GM03348 (cell line): ENCODE results near the gene ITM2C.

Source experiments
- DNase-seq: peaks from one replicate; pipeline ENCODE4 v3.0.0; 2012; ENCODE audit warnings: low spot score

The ITM2C gene

DNA sequence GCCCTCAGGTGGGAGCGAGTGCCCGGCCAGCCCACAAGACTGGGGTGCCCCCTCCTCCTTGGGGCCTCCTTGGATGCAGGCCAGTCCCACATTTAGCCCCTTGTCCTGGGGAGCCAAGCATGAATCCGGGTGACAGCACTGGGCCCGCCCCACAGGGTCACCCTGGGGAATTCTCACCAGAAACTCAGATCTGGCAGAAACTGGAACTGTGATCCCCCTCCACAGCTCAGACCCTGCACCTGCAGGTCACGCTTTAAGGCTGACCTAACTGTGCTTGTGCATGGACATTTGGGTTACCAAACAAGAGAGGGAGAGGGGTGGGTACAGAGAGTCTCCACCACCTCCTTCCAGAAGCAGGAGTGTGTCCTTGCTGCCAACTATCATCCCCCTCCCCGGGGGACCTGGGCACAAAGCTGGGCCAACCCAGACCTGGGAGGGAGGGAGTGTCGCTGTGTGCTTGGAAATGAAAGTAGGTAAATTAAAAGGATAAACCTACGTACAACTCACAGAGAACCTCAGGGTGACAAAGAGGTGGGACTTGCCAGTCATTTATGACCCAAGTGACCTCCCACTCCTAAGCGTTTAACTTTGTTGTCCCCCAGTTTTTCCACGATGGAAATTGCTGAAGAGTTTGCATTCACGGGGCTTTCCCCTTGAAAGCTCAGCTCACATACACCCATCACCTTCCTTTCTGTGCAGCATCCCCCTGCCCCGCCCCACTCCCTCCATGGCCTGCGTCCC lies 9.1 kb downstream of the ITM2C start:
- DNase-seq = no peak

DNA sequence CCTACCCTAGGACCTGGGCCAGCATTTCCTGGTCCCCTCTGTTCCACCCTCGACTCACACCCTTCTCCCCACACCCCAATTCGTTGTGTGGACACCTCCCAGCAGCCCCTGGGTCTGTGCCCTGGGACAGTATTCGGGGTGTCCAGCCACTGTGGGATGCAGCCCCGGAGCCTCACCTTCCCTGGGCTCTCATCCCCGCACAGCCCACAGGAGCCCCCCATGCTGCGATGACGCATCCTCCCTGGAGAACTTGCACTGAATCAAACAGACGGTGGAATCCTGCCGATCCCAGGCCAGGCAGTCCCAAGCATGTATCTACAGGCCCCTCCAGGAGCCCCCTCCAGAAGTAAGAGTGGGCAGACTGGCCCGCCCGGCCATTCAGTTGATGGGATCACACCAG lies 9.7 kb downstream of the ITM2C start:
- DNase-seq = no peak

DNA sequence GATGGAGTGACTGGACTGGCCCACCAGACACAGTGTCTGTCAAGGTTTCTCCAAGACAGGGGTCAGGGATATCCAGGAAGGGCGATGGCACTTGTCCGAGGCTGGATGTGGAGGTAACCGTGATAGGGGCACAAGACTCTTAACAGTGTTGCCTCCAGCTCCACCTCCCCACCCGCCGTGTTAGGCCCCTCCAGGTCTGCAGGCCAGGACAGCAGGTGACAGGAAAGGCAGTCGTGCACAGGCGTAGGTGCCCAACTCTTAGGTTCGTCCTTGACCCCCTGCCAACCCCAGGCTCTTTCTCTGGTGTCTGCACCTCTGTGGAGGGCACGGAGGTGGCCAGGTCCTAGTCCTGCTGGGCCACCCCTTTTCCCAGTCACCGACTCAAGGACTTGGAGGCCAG lies 10.1 kb downstream of the ITM2C start:
- no peak for DNase-seq

DNA sequence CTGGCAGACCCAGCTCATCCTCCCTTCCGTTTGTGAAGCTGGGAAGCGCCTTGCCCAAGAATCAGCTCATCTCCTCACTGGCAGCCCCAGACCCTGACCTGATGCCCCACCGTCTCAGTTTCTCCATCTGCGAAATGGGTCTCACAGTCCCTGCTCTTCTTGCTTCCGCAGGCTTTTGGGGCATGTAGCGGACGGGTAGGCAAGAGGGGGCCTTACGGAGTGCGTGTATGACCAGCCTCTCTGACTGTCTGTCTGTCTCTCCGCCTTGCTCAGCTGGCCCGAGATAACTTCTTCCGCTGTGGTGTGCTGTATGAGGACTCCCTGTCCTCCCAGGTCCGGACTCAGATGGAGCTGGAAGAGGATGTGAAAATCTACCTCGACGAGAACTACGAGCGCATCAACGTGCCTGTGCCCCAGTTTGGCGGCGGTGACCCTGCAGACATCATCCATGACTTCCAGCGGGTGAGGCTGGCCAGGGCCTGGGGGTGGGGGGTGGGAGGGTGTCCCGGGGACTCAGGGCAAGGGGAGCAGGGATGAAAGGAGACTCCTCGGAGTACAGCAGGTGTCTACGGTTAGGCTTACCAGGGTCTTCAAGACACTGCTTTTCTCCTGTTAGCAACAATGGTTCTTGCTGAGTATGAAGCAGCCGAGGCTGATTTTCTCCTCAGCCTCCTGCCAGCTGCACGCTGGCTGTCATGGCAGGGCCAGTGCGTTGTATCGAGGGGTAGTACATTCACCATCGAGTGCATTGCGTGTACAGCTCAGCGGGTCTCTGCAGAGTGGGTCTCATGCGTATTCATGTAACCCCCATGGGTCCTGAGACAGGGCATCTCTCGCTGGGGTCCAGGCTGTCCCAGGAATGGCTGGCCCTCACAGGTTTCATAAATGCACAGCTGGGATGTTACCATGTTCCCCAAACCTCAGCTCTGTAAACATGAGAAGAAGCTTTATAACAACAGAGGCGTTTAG lies 10.9 kb downstream of the ITM2C start:
- no peak for DNase-seq

DNA sequence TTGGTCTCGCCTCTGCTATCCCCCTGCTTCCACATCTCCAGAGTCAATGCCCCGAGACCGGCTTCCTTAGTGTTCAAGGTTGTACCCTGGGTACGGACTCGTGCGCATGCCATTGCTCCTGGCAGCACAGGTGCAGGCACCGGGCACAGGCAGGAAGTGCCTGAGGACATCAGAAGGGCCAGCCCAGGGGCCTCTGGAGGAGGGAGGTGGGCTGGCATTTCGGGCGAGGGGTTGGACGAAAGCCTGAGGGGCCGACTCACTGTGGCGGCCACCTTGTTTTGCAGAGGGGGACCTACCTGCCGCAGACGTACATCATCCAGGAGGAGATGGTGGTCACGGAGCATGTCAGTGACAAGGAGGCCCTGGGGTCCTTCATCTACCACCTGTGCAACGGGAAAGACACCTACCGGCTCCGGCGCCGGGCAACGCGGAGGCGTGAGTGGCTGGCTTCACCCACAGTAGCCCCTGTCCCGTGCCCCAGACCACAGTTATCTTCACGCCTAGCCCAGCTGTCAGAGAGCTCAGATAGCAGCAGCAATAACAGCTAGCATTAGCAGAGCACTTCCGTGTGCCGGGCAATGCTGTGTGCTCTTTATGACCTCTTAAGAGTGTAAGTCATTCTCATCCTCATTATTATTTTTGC lies 12.5 kb downstream of the ITM2C start:
- no peak for DNase-seq

DNA sequence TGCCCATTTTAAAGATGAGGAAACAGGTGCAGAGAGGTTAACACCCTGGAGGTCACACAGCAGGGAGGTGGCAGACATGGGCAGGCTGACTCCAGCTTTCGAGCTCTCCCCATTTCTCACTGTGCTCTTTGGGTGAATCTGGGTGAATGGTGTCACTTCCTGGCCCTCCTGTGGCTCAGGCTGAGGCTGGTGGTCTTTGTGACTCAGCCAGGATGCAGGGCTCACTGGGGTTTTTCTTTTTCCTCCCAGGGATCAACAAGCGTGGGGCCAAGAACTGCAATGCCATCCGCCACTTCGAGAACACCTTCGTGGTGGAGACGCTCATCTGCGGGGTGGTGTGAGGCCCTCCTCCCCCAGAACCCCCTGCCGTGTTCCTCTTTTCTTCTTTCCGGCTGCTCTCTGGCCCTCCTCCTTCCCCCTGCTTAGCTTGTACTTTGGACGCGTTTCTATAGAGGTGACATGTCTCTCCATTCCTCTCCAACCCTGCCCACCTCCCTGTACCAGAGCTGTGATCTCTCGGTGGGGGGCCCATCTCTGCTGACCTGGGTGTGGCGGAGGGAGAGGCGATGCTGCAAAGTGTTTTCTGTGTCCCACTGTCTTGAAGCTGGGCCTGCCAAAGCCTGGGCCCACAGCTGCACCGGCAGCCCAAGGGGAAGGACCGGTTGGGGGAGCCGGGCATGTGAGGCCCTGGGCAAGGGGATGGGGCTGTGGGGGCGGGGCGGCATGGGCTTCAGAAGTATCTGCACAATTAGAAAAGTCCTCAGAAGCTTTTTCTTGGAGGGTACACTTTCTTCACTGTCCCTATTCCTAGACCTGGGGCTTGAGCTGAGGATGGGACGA lies 13.2 kb downstream of the ITM2C start:
- no peak for DNase-seq

DNA sequence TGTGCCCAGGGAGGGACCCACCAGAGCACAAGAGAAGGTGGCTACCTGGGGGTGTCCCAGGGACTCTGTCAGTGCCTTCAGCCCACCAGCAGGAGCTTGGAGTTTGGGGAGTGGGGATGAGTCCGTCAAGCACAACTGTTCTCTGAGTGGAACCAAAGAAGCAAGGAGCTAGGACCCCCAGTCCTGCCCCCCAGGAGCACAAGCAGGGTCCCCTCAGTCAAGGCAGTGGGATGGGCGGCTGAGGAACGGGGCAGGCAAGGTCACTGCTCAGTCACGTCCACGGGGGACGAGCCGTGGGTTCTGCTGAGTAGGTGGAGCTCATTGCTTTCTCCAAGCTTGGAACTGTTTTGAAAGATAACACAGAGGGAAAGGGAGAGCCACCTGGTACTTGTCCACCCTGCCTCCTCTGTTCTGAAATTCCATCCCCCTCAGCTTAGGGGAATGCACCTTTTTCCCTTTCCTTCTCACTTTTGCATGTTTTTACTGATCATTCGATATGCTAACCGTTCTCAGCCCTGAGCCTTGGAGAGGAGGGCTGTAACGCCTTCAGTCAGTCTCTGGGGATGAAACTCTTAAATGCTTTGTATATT lies 14.0 kb downstream of the ITM2C start:
- no peak for DNase-seq

DNA sequence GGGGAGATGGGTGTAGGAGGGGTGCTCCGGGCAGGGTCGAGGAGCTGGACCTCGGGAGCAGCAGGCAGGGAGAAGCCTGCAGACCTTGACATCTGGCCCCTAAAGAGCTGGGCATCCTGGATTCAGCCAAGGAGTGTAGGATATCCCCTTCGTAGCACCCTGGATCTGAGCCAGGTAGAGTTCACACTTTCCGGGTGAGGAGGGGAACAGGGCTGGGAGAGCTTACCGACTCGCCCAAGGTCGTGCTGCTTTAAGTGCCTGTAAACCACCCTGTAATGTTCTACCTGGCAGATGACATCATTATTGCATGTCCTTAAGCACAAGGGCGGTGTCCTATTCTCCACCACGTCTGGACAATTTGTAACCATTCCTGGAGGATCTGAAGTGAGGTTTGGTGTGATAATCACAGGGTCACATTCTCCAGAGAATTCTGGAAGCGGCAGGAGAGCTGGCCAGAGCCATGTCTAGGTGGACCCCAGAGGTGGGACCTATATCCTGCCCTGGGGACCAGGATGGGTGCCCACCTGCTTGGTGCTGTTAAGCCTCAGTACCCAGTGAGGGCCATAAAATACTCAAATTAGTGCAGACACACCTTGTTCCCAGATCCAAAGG lies 14.6 kb downstream of the ITM2C start:
- no peak for DNase-seq

DNA sequence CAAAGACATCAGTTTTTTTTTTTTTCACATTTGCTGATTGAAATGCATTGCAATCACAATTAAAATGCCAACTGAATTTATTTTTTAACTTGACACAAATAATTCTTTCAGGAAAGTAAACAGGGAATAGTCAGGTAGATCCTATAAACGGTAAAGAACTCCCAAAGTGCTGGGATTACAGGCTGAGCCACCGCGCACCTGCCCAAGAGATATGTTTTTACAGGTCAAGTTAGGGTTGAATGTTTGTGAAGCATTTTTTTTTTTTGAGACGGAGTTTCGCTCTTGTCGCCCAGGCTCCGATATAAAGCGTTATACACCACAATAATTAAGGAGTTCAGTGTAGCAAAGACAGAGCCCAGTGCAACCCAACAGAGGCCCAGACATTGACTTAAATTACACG lies 15.1 kb downstream of the ITM2C start:
- no peak for DNase-seq

DNA sequence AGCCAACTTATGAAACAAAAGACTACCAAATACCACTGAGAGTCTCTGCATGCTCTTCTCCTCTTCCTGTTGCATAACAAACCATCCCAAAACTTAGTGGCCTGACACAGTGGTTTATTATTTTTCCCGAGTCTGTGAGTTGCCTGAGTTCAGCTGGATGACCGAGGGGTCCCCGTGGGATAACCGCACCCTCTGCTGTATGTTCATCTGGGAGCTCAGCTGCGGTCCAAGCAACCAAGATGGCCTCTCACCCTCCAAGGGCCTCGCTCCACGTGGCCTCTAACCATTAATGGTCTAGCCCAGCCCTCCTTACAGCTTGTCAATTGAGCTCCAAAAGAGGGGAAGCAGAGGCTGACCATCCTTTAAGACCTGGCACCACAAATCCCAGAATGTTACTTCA lies 17.1 kb downstream of the ITM2C start:
- no peak for DNase-seq

DNA sequence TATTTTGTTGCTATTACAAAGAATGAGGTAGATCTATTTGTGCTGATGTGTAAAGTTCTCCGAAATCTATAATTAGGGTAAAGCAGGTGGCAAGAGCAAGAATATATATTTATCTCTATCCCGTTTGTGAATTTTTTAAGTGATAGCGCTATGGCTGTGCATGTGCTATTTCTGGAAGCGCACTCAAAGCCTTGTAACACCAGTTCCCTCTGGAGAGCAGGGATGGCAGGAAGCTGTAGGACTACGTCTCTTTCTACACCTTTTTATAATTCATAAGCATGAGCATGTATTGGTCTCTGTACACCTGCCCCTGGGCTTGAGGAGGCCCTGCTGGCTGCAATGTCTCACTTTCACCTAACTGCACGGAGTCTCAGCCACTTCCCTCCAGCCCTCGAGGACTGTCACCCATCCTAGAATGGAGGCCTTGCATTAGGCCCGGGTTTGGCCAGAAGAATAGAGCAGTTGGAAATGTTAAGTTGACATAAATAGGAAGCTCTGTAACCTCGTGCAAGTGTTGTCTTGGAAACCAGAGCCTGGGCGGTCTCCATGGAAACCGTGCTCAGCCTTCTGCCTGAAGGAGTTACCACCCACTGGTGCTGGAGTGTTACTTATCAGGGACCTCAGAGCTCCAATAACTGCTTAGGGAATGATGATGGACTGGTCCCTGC lies 20.9 kb downstream of the ITM2C start:
- DNase-seq = no peak

DNA sequence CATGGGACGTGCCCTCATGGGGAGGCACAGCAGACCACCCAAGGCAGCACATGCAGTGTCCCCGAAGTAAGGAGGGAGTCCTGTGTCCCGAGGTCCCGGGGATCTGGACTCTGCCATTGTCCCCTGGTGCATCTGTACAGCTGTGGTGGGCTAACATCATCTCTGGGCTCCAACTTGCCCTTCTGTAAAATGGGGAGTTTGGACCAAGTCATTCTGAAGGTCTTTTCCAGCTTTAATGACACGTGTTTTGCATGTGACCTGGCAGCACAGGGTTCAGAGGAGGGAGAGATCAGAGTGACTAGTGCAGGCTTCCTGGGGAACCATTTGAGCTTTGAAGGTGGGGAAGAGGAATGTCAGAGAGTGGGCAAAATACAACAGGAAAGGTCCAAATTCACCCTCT lies 21.5 kb downstream of the ITM2C start:
- no peak for DNase-seq

DNA sequence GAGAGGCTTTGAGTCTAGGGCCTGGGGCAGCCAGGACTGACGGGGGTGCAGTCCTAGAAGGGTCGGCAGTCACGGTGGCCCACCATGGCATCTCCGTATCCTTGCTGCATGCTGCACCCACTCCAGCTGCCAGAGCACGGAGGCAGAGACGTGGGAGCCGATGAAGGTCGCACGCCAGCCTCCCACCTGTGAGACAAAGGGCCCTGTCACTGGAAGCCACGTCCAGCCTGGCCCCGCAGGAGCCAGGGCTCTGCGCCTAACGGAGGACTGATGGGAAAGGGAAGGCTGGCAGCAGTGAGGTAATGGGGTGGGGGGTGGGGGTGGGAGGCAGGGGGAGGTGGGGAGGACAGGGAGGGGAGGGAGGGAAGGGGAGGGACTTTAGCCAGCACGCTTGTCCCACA lies 21.9 kb downstream of the ITM2C start:
- no peak for DNase-seq

DNA sequence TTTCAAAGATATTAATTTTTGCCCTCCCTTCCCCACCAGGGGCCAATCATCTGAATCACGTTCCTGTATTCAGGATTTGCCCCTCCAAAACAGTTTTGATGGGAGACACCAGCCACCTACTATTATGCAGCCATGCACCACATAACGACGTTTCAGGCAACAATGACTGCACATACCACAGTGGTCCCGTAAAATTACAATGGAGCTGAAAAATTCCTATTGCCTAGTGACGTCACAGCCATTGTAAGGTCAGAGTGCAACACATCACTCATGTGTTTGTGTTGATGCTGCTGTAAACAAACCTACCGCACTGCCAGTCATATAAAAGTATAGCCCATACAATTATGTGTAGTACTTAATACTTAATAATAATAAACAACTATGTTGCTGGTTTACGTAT lies 22.6 kb downstream of the ITM2C start:
- DNase-seq = no peak

DNA sequence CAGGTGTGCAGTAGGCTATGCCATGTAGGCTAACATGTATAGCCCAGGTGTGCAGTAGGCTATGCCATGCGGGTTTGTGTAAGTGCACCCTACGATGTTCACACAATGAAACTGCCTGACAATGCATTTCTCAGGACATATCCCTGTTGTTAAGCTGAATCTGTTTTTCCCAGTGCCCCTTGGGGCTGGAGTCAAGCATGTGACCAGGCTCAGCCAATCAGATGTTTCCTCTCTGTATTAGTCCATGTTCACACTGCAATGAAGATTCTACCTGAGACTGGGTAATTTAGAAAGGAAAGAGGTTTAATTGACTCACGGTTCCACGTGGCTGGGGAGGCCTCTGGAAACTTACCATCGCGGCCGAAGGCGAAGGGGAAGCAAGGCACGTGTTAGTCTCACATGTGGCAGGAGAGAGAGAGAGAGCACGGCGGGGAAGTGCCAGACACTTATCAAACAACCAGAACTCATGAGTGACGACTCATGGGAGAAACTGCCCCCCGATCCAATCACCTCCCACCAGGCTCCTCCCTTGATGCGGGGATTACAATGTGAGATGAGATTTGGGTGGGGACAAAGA lies 24.2 kb downstream of the ITM2C start:
- no peak for DNase-seq

DNA sequence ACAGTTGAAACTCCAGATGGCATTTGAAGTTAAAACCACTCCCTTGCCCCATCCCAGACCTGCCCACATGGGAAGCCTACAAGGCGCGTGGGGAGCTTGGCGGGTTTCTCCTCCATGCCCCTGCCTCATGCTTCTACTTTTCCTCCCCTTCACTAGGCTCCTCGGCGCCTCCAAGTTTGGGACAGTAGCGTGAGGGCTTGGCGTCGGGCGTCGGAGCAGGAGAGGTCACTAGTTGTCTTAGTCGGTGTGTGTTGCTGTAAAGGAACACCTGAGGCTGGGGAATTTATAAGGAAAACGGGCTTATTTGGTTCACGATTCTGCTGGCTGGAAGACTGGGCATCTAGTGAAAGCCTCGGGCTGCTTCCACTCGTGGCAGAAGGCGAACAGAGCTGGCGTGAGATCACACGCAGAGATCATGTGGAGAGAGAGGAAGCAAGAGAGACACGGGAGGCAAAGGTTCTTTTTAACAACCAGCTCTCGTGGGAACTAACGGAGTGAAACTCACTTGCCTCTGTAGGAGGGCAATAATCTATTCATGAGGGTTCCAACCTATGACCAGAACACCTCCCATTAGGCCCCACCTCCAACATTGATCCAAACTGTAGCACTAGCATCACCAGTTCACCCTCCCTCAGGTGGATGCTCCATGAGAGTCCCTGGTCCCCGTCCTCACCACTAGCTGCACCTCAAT lies 25.3 kb downstream of the ITM2C start:
- no peak for DNase-seq

DNA sequence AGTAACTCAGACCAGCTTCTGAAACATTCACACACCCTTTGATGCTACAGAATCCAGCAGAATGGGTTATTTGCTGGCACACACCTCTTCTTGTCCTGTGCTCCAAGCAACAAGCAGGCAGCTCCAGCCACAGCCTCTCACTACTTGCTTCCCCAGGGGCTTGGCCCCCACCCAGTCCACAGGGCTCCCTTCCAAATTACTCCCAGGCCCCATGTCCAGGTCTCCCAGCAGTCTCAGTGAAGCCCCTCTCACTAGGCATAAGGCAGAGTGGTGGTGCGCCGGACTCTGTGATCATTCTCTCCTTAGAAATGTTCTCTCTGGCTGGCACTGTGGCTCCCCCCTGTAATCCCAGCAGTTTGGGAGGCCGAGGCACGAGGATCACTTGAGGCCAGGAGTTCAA lies 25.9 kb downstream of the ITM2C start:
- no peak for DNase-seq

DNA sequence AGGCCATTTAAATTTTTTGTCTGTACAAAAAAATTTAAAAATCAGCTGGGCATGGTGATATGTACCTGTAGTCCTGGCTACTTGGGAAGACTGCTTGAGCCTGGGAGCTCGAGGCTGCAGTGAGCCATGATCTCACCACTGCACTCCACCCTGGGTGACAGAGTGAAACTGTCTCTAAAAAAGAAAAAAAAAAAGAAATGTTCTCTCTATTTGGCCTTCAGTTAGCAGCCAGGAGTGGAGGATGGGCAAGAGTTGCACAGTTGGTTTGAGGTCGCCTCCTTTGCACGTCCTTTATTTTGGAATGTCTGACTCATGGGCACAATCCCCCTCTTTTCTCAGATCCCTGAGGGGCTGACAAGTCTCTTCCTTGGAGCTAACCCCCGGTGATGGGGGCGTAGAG lies 26.3 kb downstream of the ITM2C start:
- DNase-seq = no peak

DNA sequence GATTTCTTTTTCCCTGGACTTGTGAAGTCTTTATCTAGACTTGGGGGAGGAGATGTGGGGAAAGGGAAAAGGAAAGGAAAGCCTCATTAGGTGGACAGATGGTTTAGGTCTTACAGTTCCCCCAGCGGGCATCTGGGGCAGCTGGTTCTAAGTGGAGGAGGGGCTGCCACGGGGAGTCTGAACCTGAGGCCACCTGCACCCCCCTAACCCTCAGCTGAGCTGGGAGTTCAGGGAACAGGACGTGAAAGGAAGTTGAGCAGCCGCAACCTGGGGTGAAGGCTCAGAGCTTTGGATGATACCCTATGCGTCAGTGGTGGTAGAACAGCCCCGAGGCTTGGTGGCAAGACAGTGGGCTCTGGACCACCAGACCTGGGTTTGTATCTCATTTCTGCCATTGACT lies 26.8 kb downstream of the ITM2C start:
- DNase-seq = no peak

DNA sequence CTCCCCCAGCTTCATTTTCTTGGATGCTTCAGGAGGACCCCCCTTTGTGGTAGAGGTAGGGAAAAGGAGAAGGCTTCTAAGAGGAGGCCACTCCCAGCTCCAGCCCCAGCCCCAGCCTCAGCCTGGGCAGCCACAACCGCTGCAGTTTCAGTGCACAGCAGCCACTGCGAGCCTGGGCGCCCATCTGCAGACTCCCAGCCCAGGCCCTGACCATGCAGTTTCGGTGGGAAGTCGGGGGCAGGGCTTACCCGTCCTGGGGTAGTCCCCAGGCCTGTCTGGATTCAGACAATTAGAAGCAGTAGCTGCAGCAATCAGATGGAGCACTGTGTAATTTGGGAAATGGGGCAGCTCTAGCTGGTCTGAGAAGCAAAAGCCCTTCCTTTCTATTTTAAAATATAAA lies 28.6 kb downstream of the ITM2C start:
- DNase-seq = no peak
